GM23248 (cell line): ENCODE measurements around the gene IRF4. TPM values are rescaled to one million over a fixed set of nuclear protein-coding genes. Genes with fewer than 3 reads are reported as not detected.

Source experiments
- DNase-seq: peaks from one replicate; pipeline ENCODE4 v3.0.0-alpha.2; 2015
- H2AFZ ChIP-seq: fragments of 200-600 bp; sonication (generic); 2 replicates; pipeline ENCODE4 v1.6.1; 2016; ENCODE audit warnings: antibody characterized with exemption
- H3F3A ChIP-seq: fragments of 200-600 bp; sonication (generic); 2 replicates; pipeline ENCODE4 v1.6.1; 2016; ENCODE audit warnings: mild to moderate bottlenecking, antibody characterized with exemption, mixed run types; ENCODE audit not compliant: insufficient read depth
- H3K27ac ChIP-seq: fragments of 200-600 bp; sonication (generic); 2 replicates; pipeline ENCODE4 v1.5.1; 2016; ENCODE audit warnings: mild to moderate bottlenecking
- H3K27me3 ChIP-seq: fragments of 200-600 bp; sonication (generic); replicated peaks from 2 replicates; pipeline ENCODE4 v1.6.1; 2016; ENCODE audit warnings: mild to moderate bottlenecking; ENCODE audit not compliant: insufficient read depth
- H3K36me3 ChIP-seq: fragments of 200-600 bp; sonication (generic); 2 replicates; pipeline ENCODE4 v1.6.1; 2016; ENCODE audit warnings: low read depth, mild to moderate bottlenecking
- H3K4me1 ChIP-seq: fragments of 200-600 bp; sonication (generic); 2 replicates; pipeline ENCODE4 v1.6.1; 2016; ENCODE audit warnings: mild to moderate bottlenecking; ENCODE audit not compliant: insufficient read depth
- H3K4me2 ChIP-seq: fragments of 200-600 bp; sonication (generic); one replicate; pipeline ENCODE4 v1.6.1; 2016; ENCODE audit warnings: mild to moderate bottlenecking; ENCODE audit not compliant: unreplicated experiment
- H3K4me3 ChIP-seq: fragments of 200-600 bp; sonication (generic); 2 replicates; pipeline ENCODE4 v1.5.1; 2016; ENCODE audit warnings: mild to moderate bottlenecking
- H3K79me2 ChIP-seq: fragments of 200-600 bp; sonication (generic); 2 replicates; pipeline ENCODE4 v1.6.1; 2016; ENCODE audit warnings: mild to moderate bottlenecking; ENCODE audit not compliant: insufficient read depth
- H3K9ac ChIP-seq: fragments of 200-600 bp; sonication (generic); 2 replicates; pipeline ENCODE4 v1.6.1; 2016; ENCODE audit warnings: mild to moderate bottlenecking
- H3K9me2 ChIP-seq: fragments of 200-600 bp; sonication (generic); 2 replicates; pipeline ENCODE4 v1.6.1; 2016; ENCODE audit warnings: mixed run types, mild to moderate bottlenecking, moderate library complexity; ENCODE audit not compliant: insufficient read depth
- H3K9me3 ChIP-seq: fragments of 200-600 bp; sonication (generic); one replicate; pipeline ENCODE4 v1.6.1; 2017; ENCODE audit warnings: low read depth
- H4K20me1 ChIP-seq: fragments of 200-600 bp; sonication (generic); 2 replicates; pipeline ENCODE4 v1.6.0; 2016; ENCODE audit not compliant: insufficient read depth
- EZH2 ChIP-seq: fragments of 200-600 bp; sonication (generic); IDR thresholded peaks from 2 replicates; pipeline ENCODE4 v1.6.1; 2018; ENCODE audit warnings: antibody characterized with exemption, mild to moderate bottlenecking; ENCODE audit not compliant: insufficient read depth, poor library complexity, severe bottlenecking
- EZH2phosphoT487 ChIP-seq: fragments of 200-600 bp; sonication (generic); IDR thresholded peaks from 2 replicates; pipeline ENCODE4 v1.6.1; 2018; ENCODE audit warnings: antibody characterized with exemption, moderate library complexity, mild to moderate bottlenecking, low read depth; ENCODE audit not compliant: insufficient read depth
- WGBS, 2 experiments: methylation state at CpG; one replicate each; pipeline ENCODE4 v1.1.6; 2015 to 2017; ENCODE audit warnings: low lambda C conversion rate in 2 of 2, low coverage in 1 of 2; ENCODE audit errors: missing lambda C conversion rate in 2 of 2; 5-methylcytosine and 5-hydroxymethylcytosine counted together
- in situ Hi-C: fragments of 300-500 bp; cut with MboI; formaldehyde crosslinking; loops from 2 replicates; pipeline ENCODE4 v1.15.0; 2020
- polyA plus RNA-seq: library from polyadenylated mRNA; unstranded; fragments of >200 nt; fragmentation: Nextera tagmentation; extraction: Ambion mirVana; gene quantifications from 2 replicates; pipeline ENCODE4 v1.2.1, GENCODE V29; 2016
- total RNA-seq: library from RNA; depleted of rRNA; stranded (reverse); fragments of >200 nt; shearing (Covaris generic); gene quantifications from 2 replicates; pipeline ENCODE4 v1.2.3, GENCODE V29; 2014

The IRF4 gene
- total and polyA plus RNA-seq, 2 experiments from 2014 or later = 0.23 TPM; not detected in 1

- in situ Hi-C loops = no loop called here
- no peaks in the 10 kb centered on the region for H3K4me1 ChIP-seq
- no peak overlapping the region for H3K9ac ChIP-seq
- no peaks in the 10 kb centered on the region for H3K9me2 ChIP-seq
- no peak for TF ChIP-seq EZH2
- no peak for TF ChIP-seq EZH2phosphoT487
- peaks cover 45% of the 10 kb centered on the region for H3K27me3 ChIP-seq
- H3K9me3 ChIP-seq = no peaks in the 10 kb centered on the region
- H2AFZ ChIP-seq = no peak overlapping the region
- WGBS, 2 experiments = 48% methylated on average over 19 of the region's 19 CpGs
- no peak overlapping the region for H3K4me2 ChIP-seq
- no peaks in the 10 kb centered on the region for H3F3A ChIP-seq
- no peak for DNase-seq
- no peaks in the 10 kb centered on the region for H4K20me1 ChIP-seq
- H3K27ac ChIP-seq = no peak overlapping the region
- H3K79me2 ChIP-seq = no peaks in the 10 kb centered on the region
- H3K4me3 ChIP-seq = no peak overlapping the region
- no peaks in the 10 kb centered on the region for H3K36me3 ChIP-seq
These were observed 12.4 kb downstream of the IRF4 start for GRCh38 chr6:403659-404655.

- no peaks in the 10 kb centered on the region for H3K79me2 ChIP-seq
- H3K9me2 ChIP-seq = no peaks in the 10 kb centered on the region
- no peak overlapping the region for H2AFZ ChIP-seq
- no peaks in the 10 kb centered on the region for H3K36me3 ChIP-seq
- H3K27ac ChIP-seq = no peak overlapping the region
- no peak for DNase-seq
- no peak overlapping the region for H3K4me2 ChIP-seq
- no peak overlapping the region for H3K4me3 ChIP-seq
- no peaks in the 10 kb centered on the region for H3K4me1 ChIP-seq
- no peaks in the 10 kb centered on the region for H3K9me3 ChIP-seq
- peaks cover 48% of the 10 kb centered on the region for H3K27me3 ChIP-seq
- no peaks in the 10 kb centered on the region for H4K20me1 ChIP-seq
- H3F3A ChIP-seq = no peaks in the 10 kb centered on the region
- no peak for TF ChIP-seq EZH2phosphoT487
- no peak for TF ChIP-seq EZH2
- WGBS, 2 experiments = 58 to 59% methylated on average over 15 of the region's 15 CpGs
- in situ Hi-C loops = no loop called here
- no peak overlapping the region for H3K9ac ChIP-seq
These were observed 13.3 kb downstream of the IRF4 start for GRCh38 chr6:404685-405423.

- in situ Hi-C loops = no loop called here
- H3K9ac ChIP-seq = no peak overlapping the region
- WGBS, 2 experiments = 31 to 32% methylated on average over 5 of the region's 5 CpGs
- H3K79me2 ChIP-seq = no peaks in the 10 kb centered on the region
- DNase-seq = no peak
- no peaks in the 10 kb centered on the region for H4K20me1 ChIP-seq
- no peaks in the 10 kb centered on the region for H3F3A ChIP-seq
- no peak for TF ChIP-seq EZH2phosphoT487
- TF ChIP-seq EZH2 = no peak
- H3K27ac ChIP-seq = no peak overlapping the region
- H3K9me2 ChIP-seq = no peaks in the 10 kb centered on the region
- peaks cover 76% of the 10 kb centered on the region for H3K27me3 ChIP-seq
- H3K4me3 ChIP-seq = no peak overlapping the region
- H3K9me3 ChIP-seq = no peaks in the 10 kb centered on the region
- no peaks in the 10 kb centered on the region for H3K36me3 ChIP-seq
- H3K4me2 ChIP-seq = no peak overlapping the region
- no peak overlapping the region for H2AFZ ChIP-seq
- no peaks in the 10 kb centered on the region for H3K4me1 ChIP-seq
These were observed 16.6 kb downstream of the IRF4 start for GRCh38 chr6:408148-408547.

DNA sequence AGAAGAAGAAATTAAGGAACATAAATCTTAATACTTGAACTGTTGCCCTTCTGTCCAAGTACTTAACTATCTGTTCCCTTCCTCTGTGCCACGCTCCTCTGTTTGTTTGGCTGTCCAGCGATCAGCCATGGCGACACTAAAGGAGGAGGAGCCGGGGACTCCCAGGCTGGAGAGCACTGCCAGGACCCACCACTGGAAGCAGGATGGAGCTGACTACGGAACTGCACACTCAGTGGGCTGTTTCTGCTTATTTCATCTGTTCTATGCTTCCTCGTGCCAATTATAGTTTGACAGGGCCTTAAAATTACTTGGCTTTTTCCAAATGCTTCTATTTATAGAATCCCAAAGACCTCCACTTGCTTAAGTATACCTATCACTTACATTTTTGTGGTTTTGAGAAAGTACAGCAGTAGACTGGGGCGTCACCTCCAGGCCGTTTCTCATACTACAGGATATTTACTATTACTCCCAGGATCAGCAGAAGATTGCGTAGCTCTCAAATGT is 17.1 kb downstream of the IRF4 start:
- TF ChIP-seq EZH2 (no peak), EZH2phosphoT487 (no peak)
- H3K4me2 ChIP-seq = no peak overlapping the region
- peak; percentile 75 for DNase-seq
- no peaks in the 10 kb centered on the region for H3K79me2 ChIP-seq
- H3K4me1 ChIP-seq = no peaks in the 10 kb centered on the region
- H3F3A ChIP-seq = no peaks in the 10 kb centered on the region
- no peaks in the 10 kb centered on the region for H3K36me3 ChIP-seq
- 14% methylated on average over 9 of the region's 9 CpGs for WGBS, 2 experiments
- no peaks in the 10 kb centered on the region for H3K9me3 ChIP-seq
- in situ Hi-C loops = no loop called here
- H3K4me3 ChIP-seq = no peak overlapping the region
- H3K27ac ChIP-seq = no peak overlapping the region
- H3K9me2 ChIP-seq = no peaks in the 10 kb centered on the region
- H3K9ac ChIP-seq = no peak overlapping the region
- no peak overlapping the region for H2AFZ ChIP-seq
- H4K20me1 ChIP-seq = no peaks in the 10 kb centered on the region
- peaks cover 80% of the 10 kb centered on the region for H3K27me3 ChIP-seq
